Vagina (tissue), 2 donors: ENCODE data around the gene PBRM1. TPM values are rescaled to one million over a fixed set of nuclear protein-coding genes. Genes with fewer than 3 reads are reported as not detected.

Experiments used
- DNase-seq, 2 donors: peaks; one replicate each; pipeline ENCODE4 v3.0.0-alpha.2; 2017; ENCODE audit errors: extremely low spot score in 2 of 2
- H3K27ac ChIP-seq: fragments of 200-600 bp; sonication (generic); one replicate; pipeline ENCODE4 v1.5.1; 2019
- H3K27me3 ChIP-seq: fragments of 200-600 bp; sonication (generic); one replicate; pipeline ENCODE4 v1.5.1; 2019
- H3K36me3 ChIP-seq, 2 donors: fragments of 200-600 bp; sonication (generic); one replicate each; pipeline ENCODE4 v1.5.1; 2017 to 2019
- H3K4me1 ChIP-seq: fragments of 200-600 bp; sonication (generic); one replicate; pipeline ENCODE4 v1.5.1; 2019
- H3K4me3 ChIP-seq, 2 donors: fragments of 200-600 bp; sonication (generic); 1 replicate in 1 of 2; 2 replicates in 1 of 2; pipeline ENCODE4 v1.5.1; 2016 to 2019
- H3K9me3 ChIP-seq: fragments of 200-600 bp; sonication (generic); one replicate; pipeline ENCODE4 v1.5.1; 2019
- POLR2A ChIP-seq, 2 donors: fragments of 450-650 bp; IDR thresholded peaks; one replicate each; pipeline ENCODE4 v1.6.1; 2017; ENCODE audit warnings: antibody characterized with exemption in 2 of 2, mild to moderate bottlenecking in 2 of 2, moderate library complexity in 2 of 2
- POLR2AphosphoS5 ChIP-seq, 2 donors: sonication (generic); formaldehyde crosslinking; IDR thresholded peaks; one replicate each; pipeline ENCODE4 v1.9.0; 2017; ENCODE audit warnings: antibody characterized with exemption in 2 of 2, mild to moderate bottlenecking in 2 of 2, low read depth in 1 of 2; ENCODE audit not compliant: insufficient read depth in 1 of 2
- intact Hi-C: fragments of 100-400 bp; cut with DNase I; formaldehyde crosslinking; loops from one replicate; pipeline ENCODE4 v1.15.1; 2023
- total RNA-seq: library from RNA; depleted of rRNA; stranded (reverse); fragments of >200 nt; gene quantifications from one replicate; pipeline ENCODE4 v1.2.3, GENCODE V29; 2016
- TF ChIP-seq, protein P1 (sequence below), 3 experiments: fragments of 450-650 bp in 2 of 3; fragments of 200-600 bp in 1 of 3; sonication (generic) in 1 of 3; IDR thresholded peaks; one replicate each; pipeline ENCODE4 v1.5.1; 2017 to 2019; ENCODE audit warnings: antibody characterized with exemption in 3 of 3, mild to moderate bottlenecking in 2 of 3, moderate library complexity in 2 of 3

The PBRM1 gene
- total RNA-seq, 1 donor from 2014 or later: 64.6 TPM

DNA sequence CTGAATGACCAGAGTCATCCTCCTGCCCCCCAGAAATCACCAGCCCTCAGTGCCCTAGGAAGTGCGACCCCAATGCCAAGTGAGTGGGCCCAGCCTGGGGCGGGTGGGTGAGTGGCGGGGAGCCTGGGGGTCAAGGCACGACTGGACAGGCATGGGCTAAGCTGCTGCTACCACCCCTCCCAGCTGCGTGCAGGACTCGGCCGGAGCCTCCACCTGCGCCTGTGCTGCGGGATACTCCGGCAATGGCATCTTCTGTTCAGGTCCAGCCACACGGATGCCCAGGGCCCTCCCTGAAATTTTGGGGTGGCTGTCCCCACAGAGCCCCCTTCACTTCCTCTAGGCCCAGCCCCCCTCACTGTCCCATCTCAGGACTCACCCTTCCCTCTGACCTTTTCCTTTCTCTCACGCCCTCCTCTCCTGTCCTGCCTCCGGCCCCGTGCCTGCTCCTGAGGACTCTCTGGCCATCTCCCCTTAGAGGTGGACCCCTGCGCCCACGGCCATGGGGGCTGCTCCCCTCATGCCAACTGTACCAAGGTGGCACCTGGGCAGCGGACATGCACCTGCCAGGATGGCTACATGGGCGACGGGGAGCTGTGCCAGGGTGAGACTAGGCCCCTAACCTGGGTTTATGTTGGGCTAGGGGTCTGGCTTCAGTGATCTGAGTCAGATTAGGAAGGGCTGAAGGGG, 169.1 kb downstream of the PBRM1 start:
- H3K27me3 ChIP-seq: no peaks in the 10 kb centered on the region
- intact Hi-C loops: no loop called here

DNA sequence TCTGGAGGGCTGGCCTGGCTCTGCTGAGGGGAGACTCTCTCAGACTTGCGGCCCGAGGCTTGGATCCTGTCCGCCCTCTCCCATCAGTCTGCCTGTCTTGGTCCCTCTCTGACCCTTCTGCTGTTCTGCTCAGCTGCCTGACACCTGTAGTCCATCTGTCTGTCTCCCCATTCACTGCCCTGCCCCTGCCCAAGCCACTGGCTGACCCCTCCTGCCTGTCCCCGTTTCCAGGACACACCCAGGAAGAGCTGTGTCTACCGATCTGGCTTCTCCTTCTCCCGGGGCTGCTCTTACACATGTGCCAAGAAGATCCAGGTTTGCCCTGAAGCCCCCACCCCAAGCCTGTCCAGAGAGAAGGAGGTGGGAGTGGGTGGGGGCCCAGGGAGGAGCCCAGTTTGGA, 170.5 kb downstream of the PBRM1 start:
- Histone ChIP-seq H3K27me3 (no peaks in the 10 kb centered on the region), H3K4me3 (no peak overlapping the region), H3K27ac (no peak overlapping the region), H3K4me1 (peaks cover 11% of the 10 kb centered on the region), H3K36me3 (no peaks in the 10 kb centered on the region), H3K9me3 (no peaks in the 10 kb centered on the region)
- intact Hi-C loops: no loop called here
- no peak for DNase-seq
- TF ChIP-seq POLR2AphosphoS5 (IDR thresholded peaks at IDR 0.05; ENCODE audit: insufficient read depth in 1 of 2, low read depth in 1 of 2) (no peak), POLR2A (IDR thresholded peaks at IDR 0.05) (no peak)
- TF ChIP-seq, protein P1, sequence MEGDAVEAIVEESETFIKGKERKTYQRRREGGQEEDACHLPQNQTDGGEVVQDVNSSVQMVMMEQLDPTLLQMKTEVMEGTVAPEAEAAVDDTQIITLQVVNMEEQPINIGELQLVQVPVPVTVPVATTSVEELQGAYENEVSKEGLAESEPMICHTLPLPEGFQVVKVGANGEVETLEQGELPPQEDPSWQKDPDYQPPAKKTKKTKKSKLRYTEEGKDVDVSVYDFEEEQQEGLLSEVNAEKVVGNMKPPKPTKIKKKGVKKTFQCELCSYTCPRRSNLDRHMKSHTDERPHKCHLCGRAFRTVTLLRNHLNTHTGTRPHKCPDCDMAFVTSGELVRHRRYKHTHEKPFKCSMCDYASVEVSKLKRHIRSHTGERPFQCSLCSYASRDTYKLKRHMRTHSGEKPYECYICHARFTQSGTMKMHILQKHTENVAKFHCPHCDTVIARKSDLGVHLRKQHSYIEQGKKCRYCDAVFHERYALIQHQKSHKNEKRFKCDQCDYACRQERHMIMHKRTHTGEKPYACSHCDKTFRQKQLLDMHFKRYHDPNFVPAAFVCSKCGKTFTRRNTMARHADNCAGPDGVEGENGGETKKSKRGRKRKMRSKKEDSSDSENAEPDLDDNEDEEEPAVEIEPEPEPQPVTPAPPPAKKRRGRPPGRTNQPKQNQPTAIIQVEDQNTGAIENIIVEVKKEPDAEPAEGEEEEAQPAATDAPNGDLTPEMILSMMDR (IDR thresholded peaks at IDR 0.05): no peak

More for the DNA sequence above, 169.1 kb downstream of the PBRM1 start:
- no peaks in the 10 kb centered on the region for H3K36me3 ChIP-seq
- H3K4me1 ChIP-seq: peaks cover 11% of the 10 kb centered on the region
- TF ChIP-seq, protein P1 (IDR thresholded peaks at IDR 0.05): no peak
- TF ChIP-seq POLR2A (IDR thresholded peaks at IDR 0.05): no peak
- no peak for TF ChIP-seq POLR2AphosphoS5 (IDR thresholded peaks at IDR 0.05; ENCODE audit: insufficient read depth in 1 of 2, low read depth in 1 of 2)
- no peak overlapping the region for H3K27ac ChIP-seq
- DNase-seq: no peak
- no peaks in the 10 kb centered on the region for H3K9me3 ChIP-seq
- no peak overlapping the region for H3K4me3 ChIP-seq

DNA sequence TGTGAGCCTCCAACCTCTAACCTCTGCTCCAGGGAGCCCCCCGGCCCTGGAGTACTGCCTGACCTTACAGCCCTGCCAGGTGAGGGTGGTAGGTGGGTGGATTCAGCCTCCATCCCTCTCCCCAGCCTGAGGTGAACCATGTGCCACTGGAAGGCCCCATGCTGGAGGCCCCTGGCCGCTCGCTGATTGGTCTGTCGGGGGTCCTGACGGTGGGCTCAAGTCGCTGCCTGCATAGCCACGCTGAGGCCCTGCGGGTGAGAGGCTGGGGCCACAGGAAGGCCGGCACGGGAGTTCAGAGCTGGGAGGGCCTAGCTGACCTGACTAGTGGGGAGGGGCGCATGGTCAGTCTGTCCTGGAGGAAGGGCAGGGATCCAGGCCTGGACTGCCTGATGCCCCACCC, 171.1 kb downstream of the PBRM1 start:
- TF ChIP-seq POLR2AphosphoS5 (IDR thresholded peaks at IDR 0.05; ENCODE audit: insufficient read depth in 1 of 2, low read depth in 1 of 2) (no peak), POLR2A (IDR thresholded peaks at IDR 0.05) (no peak)
- TF ChIP-seq, protein P1 (IDR thresholded peaks at IDR 0.05): no peak
- intact Hi-C loops: no loop called here
- Histone ChIP-seq H3K36me3 (no peaks in the 10 kb centered on the region), H3K4me1 (peaks cover 11% of the 10 kb centered on the region), H3K4me3 (no peak overlapping the region), H3K27me3 (no peaks in the 10 kb centered on the region), H3K9me3 (no peaks in the 10 kb centered on the region), H3K27ac (no peak overlapping the region)
- no peak for DNase-seq

DNA sequence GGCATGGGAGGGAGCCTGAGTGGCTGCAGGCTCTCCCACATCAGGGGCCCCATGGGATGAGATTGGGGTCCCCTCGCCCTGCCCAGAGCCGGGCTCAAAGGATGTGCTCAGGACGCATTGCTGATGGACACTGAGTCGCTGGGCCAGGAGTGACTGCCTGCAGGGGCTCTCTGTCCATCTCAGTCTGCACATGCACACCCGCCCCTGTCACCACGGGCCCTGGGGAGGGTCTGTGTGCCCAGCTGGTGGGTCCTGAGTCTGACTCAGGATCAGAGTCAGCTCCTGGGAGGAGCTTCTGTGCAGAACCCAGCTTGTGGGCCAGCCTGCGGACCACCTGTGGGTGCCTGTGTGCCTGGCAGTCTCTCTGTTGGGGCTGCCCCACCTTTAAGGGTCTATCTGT, 172.4 kb downstream of the PBRM1 start:
- Histone ChIP-seq H3K36me3 (no peaks in the 10 kb centered on the region), H3K27me3 (no peaks in the 10 kb centered on the region), H3K9me3 (no peaks in the 10 kb centered on the region), H3K27ac (no peak overlapping the region), H3K4me1 (peaks cover 2% of the 10 kb centered on the region), H3K4me3 (no peak overlapping the region)
- TF ChIP-seq, protein P1 (IDR thresholded peaks at IDR 0.05): no peak
- TF ChIP-seq POLR2A (IDR thresholded peaks at IDR 0.05): no peak
- no peak for TF ChIP-seq POLR2AphosphoS5 (IDR thresholded peaks at IDR 0.05; ENCODE audit: insufficient read depth in 1 of 2, low read depth in 1 of 2)
- no peak for DNase-seq
- intact Hi-C loops: no loop called here

DNA sequence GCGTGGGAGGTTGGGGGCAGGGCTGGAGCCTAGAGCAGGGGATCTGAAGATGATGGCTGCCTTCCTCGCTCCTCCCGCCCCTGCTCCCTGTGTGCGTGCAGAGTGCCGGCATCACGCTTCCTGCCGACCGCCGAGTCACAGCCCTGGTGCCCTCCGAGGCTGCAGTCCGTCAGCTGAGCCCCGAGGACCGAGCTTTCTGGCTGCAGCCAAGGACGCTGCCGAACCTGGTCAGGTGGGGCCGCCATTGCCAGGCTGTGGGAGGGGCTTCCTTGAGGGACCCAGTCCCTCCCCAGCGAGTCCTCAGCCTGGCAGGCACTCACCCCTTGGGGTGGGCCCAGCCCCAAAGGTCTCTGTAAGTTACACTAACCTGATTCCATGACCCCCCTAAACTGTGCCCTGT, 173.0 kb downstream of the PBRM1 start:
- Histone ChIP-seq H3K4me1 (no peaks in the 10 kb centered on the region), H3K9me3 (no peaks in the 10 kb centered on the region), H3K36me3 (no peaks in the 10 kb centered on the region), H3K4me3 (no peak overlapping the region), H3K27me3 (no peaks in the 10 kb centered on the region), H3K27ac (no peak overlapping the region)
- no peak for DNase-seq
- TF ChIP-seq, protein P1 (IDR thresholded peaks at IDR 0.05): no peak
- TF ChIP-seq POLR2AphosphoS5 (IDR thresholded peaks at IDR 0.05; ENCODE audit: insufficient read depth in 1 of 2, low read depth in 1 of 2): no peak
- TF ChIP-seq POLR2A (IDR thresholded peaks at IDR 0.05): no peak
- intact Hi-C loops: no loop called here
